SK-N-SH treated with all-trans-retinoic acid at 6 μM for 48 hours (cell line): ENCODE measurements around the gene SNUPN.

Source experiments
- ATAC-seq: fragments of 200-7000 bp; cut with Tn5 transposase; 3 replicates; pipeline ENCODE4 v1.9.1; 2020; ENCODE audit warnings: mild to moderate bottlenecking, moderate library complexity
- BACH2 ChIP-seq: fragments of 250-450 bp; sonication (Bioruptor Pico); IDR thresholded peaks from 2 replicates; pipeline ENCODE4 v1.9.0; 2021; ENCODE audit warnings: mild to moderate bottlenecking, borderline replicate concordance
- CSDC2 ChIP-seq: fragments of 250-450 bp; sonication (Bioruptor Pico); IDR thresholded peaks from 2 replicates; pipeline ENCODE4 v1.5.0; 2020; ENCODE audit warnings: mild to moderate bottlenecking, moderate library complexity
- CSRNP3 ChIP-seq: fragments of 250-450 bp; sonication (Bioruptor Pico); IDR thresholded peaks from 2 replicates; pipeline ENCODE4 v1.5.1; 2021; ENCODE audit warnings: mild to moderate bottlenecking, moderate library complexity
- GLIS3 ChIP-seq: fragments of 250-450 bp; sonication (Bioruptor Pico); IDR thresholded peaks from 2 replicates; pipeline ENCODE4 v1.5.0; 2020; ENCODE audit warnings: mild to moderate bottlenecking, moderate library complexity
- PATZ1 ChIP-seq: fragments of 250-450 bp; sonication (Bioruptor Pico); IDR thresholded peaks from 2 replicates; pipeline ENCODE4 v1.8.0; 2020; ENCODE audit warnings: mild to moderate bottlenecking, moderate library complexity, borderline replicate concordance
- POU6F1 ChIP-seq: fragments of 250-450 bp; sonication (Bioruptor Pico); IDR thresholded peaks from 2 replicates; pipeline ENCODE4 v1.8.0; 2021; ENCODE audit warnings: low read depth, mild to moderate bottlenecking, moderate library complexity, borderline replicate concordance
- PPARA ChIP-seq: fragments of 250-450 bp; sonication (Bioruptor Pico); IDR thresholded peaks from 2 replicates; pipeline ENCODE4 v1.5.0; 2020; ENCODE audit warnings: mild to moderate bottlenecking, borderline replicate concordance
- RARB ChIP-seq: fragments of 250-450 bp; sonication (Bioruptor Pico); IDR thresholded peaks from 2 replicates; pipeline ENCODE4 v1.8.0; 2021; ENCODE audit warnings: mild to moderate bottlenecking, moderate library complexity
- TCF4 ChIP-seq: fragments of 250-450 bp; sonication (Bioruptor Pico); IDR thresholded peaks from 2 replicates; pipeline ENCODE4 v1.8.0; 2021; ENCODE audit warnings: mild to moderate bottlenecking, moderate library complexity, borderline replicate concordance
- ZFP30 ChIP-seq: fragments of 450-650 bp; formaldehyde crosslinking; IDR thresholded peaks from 2 replicates; pipeline ENCODE4 v1.5.0; 2022; ENCODE audit warnings: mild to moderate bottlenecking, moderate library complexity
- ZNF565 ChIP-seq: fragments of 450-650 bp; formaldehyde crosslinking; conservative IDR thresholded peaks from 2 replicates; pipeline ENCODE4 v1.5.0; 2020; ENCODE audit warnings: low read depth, mild to moderate bottlenecking, moderate library complexity
- ZNF70 ChIP-seq: fragments of 450-650 bp; formaldehyde crosslinking; IDR thresholded peaks from 2 replicates; pipeline ENCODE4 v1.5.0; 2020; ENCODE audit warnings: mild to moderate bottlenecking, moderate library complexity
- ZNF8 ChIP-seq: fragments of 450-650 bp; formaldehyde crosslinking; IDR thresholded peaks from 2 replicates; pipeline ENCODE4 v1.5.0; 2020; ENCODE audit warnings: mild to moderate bottlenecking, moderate library complexity
- TF ChIP-seq, protein P1 (sequence below): fragments of 250-450 bp; sonication (Bioruptor Pico); IDR thresholded peaks from 2 replicates; pipeline ENCODE4 v1.5.0; 2020; ENCODE audit warnings: mild to moderate bottlenecking, moderate library complexity

The SNUPN gene

GRCh38 chr15:75606026-75606425, 19.5 kb downstream of the SNUPN start (continued):
- TF ChIP-seq ZNF565 (CRISPR knock-in tag), result no peak
- no peak for TF ChIP-seq ZFP30
- TF ChIP-seq, all 23 proteins: peak for 0

- TF ChIP-seq ZNF8 (CRISPR knock-in tag) (no peak), ZFP30 (no peak), CSDC2 (CRISPR knock-in tag) (no peak), BACH2 (CRISPR knock-in tag) (no peak), POU6F1 (CRISPR knock-in tag) (no peak), PPARA (CRISPR knock-in tag) (no peak), GLIS3 (CRISPR knock-in tag) (no peak), ZNF70 (CRISPR knock-in tag) (no peak)
- TF ChIP-seq, protein P1, sequence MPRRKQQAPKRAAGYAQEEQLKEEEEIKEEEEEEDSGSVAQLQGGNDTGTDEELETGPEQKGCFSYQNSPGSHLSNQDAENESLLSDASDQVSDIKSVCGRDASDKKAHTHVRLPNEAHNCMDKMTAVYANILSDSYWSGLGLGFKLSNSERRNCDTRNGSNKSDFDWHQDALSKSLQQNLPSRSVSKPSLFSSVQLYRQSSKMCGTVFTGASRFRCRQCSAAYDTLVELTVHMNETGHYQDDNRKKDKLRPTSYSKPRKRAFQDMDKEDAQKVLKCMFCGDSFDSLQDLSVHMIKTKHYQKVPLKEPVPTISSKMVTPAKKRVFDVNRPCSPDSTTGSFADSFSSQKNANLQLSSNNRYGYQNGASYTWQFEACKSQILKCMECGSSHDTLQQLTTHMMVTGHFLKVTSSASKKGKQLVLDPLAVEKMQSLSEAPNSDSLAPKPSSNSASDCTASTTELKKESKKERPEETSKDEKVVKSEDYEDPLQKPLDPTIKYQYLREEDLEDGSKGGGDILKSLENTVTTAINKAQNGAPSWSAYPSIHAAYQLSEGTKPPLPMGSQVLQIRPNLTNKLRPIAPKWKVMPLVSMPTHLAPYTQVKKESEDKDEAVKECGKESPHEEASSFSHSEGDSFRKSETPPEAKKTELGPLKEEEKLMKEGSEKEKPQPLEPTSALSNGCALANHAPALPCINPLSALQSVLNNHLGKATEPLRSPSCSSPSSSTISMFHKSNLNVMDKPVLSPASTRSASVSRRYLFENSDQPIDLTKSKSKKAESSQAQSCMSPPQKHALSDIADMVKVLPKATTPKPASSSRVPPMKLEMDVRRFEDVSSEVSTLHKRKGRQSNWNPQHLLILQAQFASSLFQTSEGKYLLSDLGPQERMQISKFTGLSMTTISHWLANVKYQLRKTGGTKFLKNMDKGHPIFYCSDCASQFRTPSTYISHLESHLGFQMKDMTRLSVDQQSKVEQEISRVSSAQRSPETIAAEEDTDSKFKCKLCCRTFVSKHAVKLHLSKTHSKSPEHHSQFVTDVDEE (CRISPR knock-in tag), result no peak
- TF ChIP-seq, all 23 proteins: peak for 0
- ATAC-seq, result no peak
Measured at GRCh38 chr15:75599401-75599800, 26.1 kb downstream of the SNUPN start.

DNA sequence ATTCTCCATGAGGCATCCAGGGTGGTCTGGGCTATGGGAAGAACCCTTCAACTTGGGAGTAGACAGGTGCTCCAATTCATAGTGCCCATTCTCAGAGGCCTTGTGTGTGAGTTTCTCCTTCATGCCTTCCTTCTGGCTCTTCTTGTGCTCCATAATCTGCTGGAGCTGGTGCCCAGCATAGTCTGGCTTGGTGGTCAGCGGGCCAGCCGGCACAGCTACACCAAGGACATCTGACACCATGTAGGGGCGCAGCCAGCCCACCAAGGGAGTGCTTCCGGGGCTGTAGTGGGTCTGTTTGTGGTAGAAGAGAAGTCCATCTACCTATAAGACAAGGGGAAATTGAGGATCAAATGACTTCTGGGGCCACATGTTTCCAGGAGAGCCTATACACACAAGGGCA, 27.2 kb downstream of the SNUPN start:
- no peak for ATAC-seq

DNA sequence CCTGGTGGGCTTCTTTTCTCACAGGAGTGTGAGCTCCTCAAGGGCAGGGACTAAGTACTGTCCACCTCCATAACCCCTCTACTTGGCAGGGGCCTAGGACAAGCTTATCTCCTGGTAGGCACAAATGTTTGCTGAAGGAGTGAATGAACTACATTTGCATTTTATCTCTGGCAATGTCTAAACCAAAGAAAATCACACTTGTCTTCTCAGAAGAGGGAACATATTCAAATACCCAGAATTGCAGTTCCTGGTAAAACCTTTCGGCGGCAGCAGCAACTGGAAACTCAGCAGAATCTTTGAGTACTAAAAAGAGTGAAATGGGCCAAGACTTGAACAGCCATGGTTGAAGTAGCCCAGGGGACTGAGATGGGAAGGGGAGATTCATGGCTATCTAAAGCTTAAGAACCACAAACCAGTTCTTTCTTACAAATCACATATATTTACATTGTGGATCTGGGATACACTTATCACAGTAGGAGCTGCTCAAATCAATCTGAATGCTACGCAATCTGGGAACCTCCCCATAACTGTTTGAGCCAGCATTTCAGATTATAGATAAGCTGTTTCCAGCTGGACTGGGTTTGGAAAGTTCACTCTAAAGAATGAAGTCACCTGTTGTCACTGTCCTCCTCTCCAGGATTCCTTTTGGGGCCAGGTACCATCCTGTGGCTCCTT, 27.7 kb downstream of the SNUPN start:
- ATAC-seq, result peak; percentile 52
- TF ChIP-seq CSDC2 (CRISPR knock-in tag), result no peak
- TF ChIP-seq ZFP30, result no peak
- TF ChIP-seq GLIS3 (CRISPR knock-in tag), result no peak
- TF ChIP-seq RARB, result no peak
- no peak for TF ChIP-seq PATZ1
- TF ChIP-seq, protein P1 (CRISPR knock-in tag), result no peak
- no peak for TF ChIP-seq BACH2 (CRISPR knock-in tag)
- no peak for TF ChIP-seq ZNF70 (CRISPR knock-in tag)
- no peak for TF ChIP-seq ZNF565 (CRISPR knock-in tag)

More for the DNA sequence above, 27.2 kb downstream of the SNUPN start:
- TF ChIP-seq TCF4 (no peak), CSDC2 (CRISPR knock-in tag) (no peak), CSRNP3 (CRISPR knock-in tag) (no peak)
